Hepatocyte (in vitro differentiated cells): Measurements from ENCODE around the gene SPAG5.

ENCODE experiments used
- EZH2 ChIP-seq: fragments of 200-600 bp; sonication (generic); IDR thresholded peaks from 2 replicates; pipeline ENCODE4 v1.6.1; 2016; ENCODE audit warnings: antibody characterized with exemption, mild to moderate bottlenecking, borderline replicate concordance
- EZH2phosphoT487 ChIP-seq: fragments of 200-600 bp; sonication (generic); IDR thresholded peaks from one replicate; pipeline ENCODE4 v1.6.1; 2018; ENCODE audit warnings: antibody characterized with exemption, mild to moderate bottlenecking, low read depth, moderate library complexity; ENCODE audit not compliant: unreplicated experiment, severe bottlenecking
- TF ChIP-seq, protein P1 (sequence below): fragments of 200-600 bp; sonication (generic); IDR thresholded peaks from 2 replicates; pipeline ENCODE4 v1.5.1; 2016; ENCODE audit warnings: antibody characterized with exemption, mild to moderate bottlenecking; ENCODE audit not compliant: poor library complexity

DNA sequence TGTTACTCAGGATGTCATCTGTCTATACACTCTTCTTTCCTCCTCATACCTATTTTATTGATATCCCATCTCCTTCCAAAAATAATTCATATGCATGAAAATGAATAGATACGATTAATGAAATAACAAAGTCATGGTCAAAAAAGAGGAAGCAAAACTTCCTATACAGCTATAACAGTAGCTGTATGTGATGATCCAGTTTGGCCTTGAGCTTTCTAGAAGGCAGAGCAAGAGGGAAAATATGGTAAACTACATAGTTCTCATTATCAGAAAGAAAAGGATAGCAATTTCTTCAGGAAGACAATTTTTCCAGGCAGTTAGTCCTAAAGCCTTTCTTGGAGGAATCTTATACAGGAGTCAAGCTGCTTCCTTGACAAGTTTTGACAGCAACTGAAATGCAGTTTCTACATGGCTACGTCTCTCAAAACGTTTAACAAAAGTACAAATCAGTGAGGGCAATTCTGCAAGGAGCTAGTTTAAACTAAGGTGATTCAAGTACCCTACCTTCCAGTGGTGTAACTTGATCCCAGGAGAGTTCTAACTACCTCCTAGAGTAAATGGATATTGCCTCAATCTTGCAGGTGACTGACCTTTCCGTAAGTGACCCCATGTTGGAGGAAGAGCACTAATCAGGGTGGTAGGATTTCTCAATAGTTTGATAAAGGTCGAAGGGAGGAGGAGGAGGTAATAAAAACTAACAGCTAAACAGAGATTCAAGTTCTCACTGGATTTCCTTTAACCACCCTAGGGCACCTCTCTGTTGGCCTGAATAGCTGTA lies 1.0 kb downstream of the SPAG5 start:
- TF ChIP-seq, protein P1, sequence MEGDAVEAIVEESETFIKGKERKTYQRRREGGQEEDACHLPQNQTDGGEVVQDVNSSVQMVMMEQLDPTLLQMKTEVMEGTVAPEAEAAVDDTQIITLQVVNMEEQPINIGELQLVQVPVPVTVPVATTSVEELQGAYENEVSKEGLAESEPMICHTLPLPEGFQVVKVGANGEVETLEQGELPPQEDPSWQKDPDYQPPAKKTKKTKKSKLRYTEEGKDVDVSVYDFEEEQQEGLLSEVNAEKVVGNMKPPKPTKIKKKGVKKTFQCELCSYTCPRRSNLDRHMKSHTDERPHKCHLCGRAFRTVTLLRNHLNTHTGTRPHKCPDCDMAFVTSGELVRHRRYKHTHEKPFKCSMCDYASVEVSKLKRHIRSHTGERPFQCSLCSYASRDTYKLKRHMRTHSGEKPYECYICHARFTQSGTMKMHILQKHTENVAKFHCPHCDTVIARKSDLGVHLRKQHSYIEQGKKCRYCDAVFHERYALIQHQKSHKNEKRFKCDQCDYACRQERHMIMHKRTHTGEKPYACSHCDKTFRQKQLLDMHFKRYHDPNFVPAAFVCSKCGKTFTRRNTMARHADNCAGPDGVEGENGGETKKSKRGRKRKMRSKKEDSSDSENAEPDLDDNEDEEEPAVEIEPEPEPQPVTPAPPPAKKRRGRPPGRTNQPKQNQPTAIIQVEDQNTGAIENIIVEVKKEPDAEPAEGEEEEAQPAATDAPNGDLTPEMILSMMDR, result no peak
- no peak for TF ChIP-seq EZH2
- no peak for TF ChIP-seq EZH2phosphoT487
